ENCODE data around the gene MAMDC2.

Gene MAMDC2

DNA sequence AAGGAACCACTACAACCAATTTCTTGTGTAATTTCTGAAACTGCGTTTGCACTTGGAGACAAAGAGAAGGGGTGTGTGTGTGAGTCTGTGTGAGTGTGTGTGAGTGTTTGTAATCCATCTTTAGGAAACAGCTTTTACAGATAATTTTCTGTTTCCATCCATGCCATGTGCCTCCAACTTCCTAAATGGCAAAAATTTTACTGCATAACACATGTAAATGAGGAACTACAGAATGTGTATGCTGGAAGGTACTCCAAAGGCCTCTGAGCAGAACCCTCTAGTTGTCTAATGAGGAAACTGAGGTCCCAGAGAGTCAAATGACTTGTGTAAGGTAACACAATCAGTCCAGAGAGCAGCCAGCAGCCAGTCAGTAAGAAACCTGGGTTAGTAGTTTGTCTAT lies 20.8 kb downstream of the MAMDC2 start:
- Histone ChIP-seq H2AFZ (ENCODE audit: low read length) (no peak overlapping the region), H3K79me2 (ENCODE audit: insufficient read depth, low read length) (no peaks in the 10 kb centered on the region), H3F3A (ENCODE audit: low read depth) (no peaks in the 10 kb centered on the region), H3K9me3 (ENCODE audit: insufficient read depth, low read depth, low read length) (no peaks in the 10 kb centered on the region), H3K9ac (ENCODE audit: low read depth, low read length, poor library complexity, severe bottlenecking) (no peak overlapping the region), H3K4me1 (ENCODE audit: insufficient read depth, low read length, poor library complexity, severe bottlenecking) (no peaks in the 10 kb centered on the region), H3K36me3 (ENCODE audit: insufficient read depth, low read length) (no peaks in the 10 kb centered on the region), H3K9me2 (replicated peaks; ENCODE audit: low read depth, low read length) (no peaks in the 10 kb centered on the region), H3K4me3 (ENCODE audit: low read length, poor library complexity, severe bottlenecking) (no peak overlapping the region), H3K27me3 (ENCODE audit: insufficient read depth, low read length, poor library complexity, severe bottlenecking) (no peaks in the 10 kb centered on the region), H3K4me2 (ENCODE audit: low read depth, low read length, poor library complexity, severe bottlenecking) (no peak overlapping the region), H4K20me1 (ENCODE audit: insufficient read depth, low read length, poor library complexity, severe bottlenecking) (no peaks in the 10 kb centered on the region)
- no peak for TF ChIP-seq EZH2phosphoT487 (IDR thresholded peaks at IDR 0.05; ENCODE audit: borderline replicate concordance)
- TF ChIP-seq, protein P1, sequence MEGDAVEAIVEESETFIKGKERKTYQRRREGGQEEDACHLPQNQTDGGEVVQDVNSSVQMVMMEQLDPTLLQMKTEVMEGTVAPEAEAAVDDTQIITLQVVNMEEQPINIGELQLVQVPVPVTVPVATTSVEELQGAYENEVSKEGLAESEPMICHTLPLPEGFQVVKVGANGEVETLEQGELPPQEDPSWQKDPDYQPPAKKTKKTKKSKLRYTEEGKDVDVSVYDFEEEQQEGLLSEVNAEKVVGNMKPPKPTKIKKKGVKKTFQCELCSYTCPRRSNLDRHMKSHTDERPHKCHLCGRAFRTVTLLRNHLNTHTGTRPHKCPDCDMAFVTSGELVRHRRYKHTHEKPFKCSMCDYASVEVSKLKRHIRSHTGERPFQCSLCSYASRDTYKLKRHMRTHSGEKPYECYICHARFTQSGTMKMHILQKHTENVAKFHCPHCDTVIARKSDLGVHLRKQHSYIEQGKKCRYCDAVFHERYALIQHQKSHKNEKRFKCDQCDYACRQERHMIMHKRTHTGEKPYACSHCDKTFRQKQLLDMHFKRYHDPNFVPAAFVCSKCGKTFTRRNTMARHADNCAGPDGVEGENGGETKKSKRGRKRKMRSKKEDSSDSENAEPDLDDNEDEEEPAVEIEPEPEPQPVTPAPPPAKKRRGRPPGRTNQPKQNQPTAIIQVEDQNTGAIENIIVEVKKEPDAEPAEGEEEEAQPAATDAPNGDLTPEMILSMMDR (conservative IDR thresholded peaks at IDR 0.05; ENCODE audit: low read length), result no peak

DNA sequence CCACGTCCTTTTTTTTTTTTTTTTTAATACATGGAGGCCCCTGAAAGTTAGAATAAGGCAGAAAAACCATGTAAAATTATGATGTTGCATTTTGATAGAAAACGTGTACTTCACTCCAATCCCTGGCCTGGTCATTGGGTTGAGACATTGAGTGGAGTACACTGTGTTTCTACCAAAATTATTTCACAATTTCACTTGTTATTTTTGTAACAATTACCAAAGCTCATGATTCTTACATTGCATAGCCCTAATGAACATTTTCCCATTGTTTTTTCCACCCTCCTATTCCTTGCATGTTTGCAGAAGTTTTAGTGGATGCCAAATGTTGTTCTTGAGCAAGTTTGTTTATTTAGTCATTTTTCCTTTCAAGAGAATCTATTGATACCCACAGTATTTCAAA lies 21.9 kb downstream of the MAMDC2 start:
- Histone ChIP-seq H3K4me1 (ENCODE audit: insufficient read depth, low read length, poor library complexity, severe bottlenecking) (no peaks in the 10 kb centered on the region), H3K4me3 (ENCODE audit: low read length, poor library complexity, severe bottlenecking) (no peak overlapping the region), H3K9ac (ENCODE audit: low read depth, low read length, poor library complexity, severe bottlenecking) (no peak overlapping the region), H3F3A (ENCODE audit: low read depth) (no peaks in the 10 kb centered on the region), H4K20me1 (ENCODE audit: insufficient read depth, low read length, poor library complexity, severe bottlenecking) (no peaks in the 10 kb centered on the region), H3K27me3 (ENCODE audit: insufficient read depth, low read length, poor library complexity, severe bottlenecking) (no peaks in the 10 kb centered on the region), H3K9me3 (ENCODE audit: insufficient read depth, low read depth, low read length) (no peaks in the 10 kb centered on the region), H3K79me2 (ENCODE audit: insufficient read depth, low read length) (no peaks in the 10 kb centered on the region), H3K4me2 (ENCODE audit: low read depth, low read length, poor library complexity, severe bottlenecking) (no peak overlapping the region), H3K36me3 (ENCODE audit: insufficient read depth, low read length) (no peaks in the 10 kb centered on the region), H3K9me2 (replicated peaks; ENCODE audit: low read depth, low read length) (no peaks in the 10 kb centered on the region), H2AFZ (ENCODE audit: low read length) (no peak overlapping the region)
- TF ChIP-seq EZH2phosphoT487 (IDR thresholded peaks at IDR 0.05; ENCODE audit: borderline replicate concordance), result no peak

DNA sequence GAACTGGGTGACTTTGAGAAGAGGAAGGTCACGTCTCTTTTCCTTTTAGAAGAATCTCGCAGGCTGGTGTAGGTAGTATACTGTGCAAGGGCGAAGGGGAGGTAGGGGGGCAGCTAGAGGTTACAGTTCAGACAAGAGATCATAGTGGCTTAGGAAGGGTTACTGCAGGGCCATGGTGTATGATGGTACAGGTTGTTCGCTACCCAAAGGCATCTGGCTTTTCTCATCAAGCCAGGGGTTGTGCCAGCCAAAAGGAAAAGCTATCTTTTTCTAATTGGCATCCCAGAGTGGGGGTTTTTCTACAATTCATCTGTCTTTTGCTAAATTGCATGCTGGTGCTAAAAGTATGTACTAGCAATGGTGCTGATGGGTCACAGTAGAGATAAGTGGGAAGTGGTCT lies 22.8 kb downstream of the MAMDC2 start:
- no peaks in the 10 kb centered on the region for H3K27me3 ChIP-seq (ENCODE audit: insufficient read depth, low read length, poor library complexity, severe bottlenecking)
- TF ChIP-seq, protein P1 (conservative IDR thresholded peaks at IDR 0.05; ENCODE audit: low read length), result no peak
- TF ChIP-seq EZH2phosphoT487 (IDR thresholded peaks at IDR 0.05; ENCODE audit: borderline replicate concordance), result no peak
- H3K4me2 ChIP-seq (ENCODE audit: low read depth, low read length, poor library complexity, severe bottlenecking), result no peak overlapping the region

DNA sequence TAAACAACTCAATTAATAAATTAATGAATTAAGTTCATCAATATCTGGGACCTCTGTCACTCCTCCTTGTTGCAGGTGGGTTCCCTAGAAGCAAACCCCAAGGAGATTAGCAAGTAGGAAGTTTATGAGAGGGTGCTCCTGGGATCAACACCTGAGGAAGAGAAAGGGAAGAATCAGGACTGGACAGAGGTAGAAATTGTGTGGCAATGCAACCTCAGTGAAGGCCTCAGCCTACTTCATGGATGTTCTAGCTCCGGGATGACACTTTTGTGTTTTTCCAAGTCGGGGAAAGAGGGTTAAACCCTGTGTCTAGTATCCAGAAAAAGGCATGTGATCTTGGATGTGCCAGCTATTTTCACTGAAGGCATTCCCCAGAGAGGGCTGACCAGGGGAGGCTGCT lies 23.2 kb downstream of the MAMDC2 start:
- no peak overlapping the region for H2AFZ ChIP-seq (ENCODE audit: low read length)
- no peak overlapping the region for H3K4me2 ChIP-seq (ENCODE audit: low read depth, low read length, poor library complexity, severe bottlenecking)
- no peak overlapping the region for H3K4me3 ChIP-seq (ENCODE audit: low read length, poor library complexity, severe bottlenecking)
- H3K9me3 ChIP-seq (ENCODE audit: insufficient read depth, low read depth, low read length), result no peaks in the 10 kb centered on the region
- no peaks in the 10 kb centered on the region for H3K9me2 ChIP-seq (replicated peaks; ENCODE audit: low read depth, low read length)
- no peaks in the 10 kb centered on the region for H3F3A ChIP-seq (ENCODE audit: low read depth)
- no peaks in the 10 kb centered on the region for H3K79me2 ChIP-seq (ENCODE audit: insufficient read depth, low read length)
- no peaks in the 10 kb centered on the region for H3K27me3 ChIP-seq (ENCODE audit: insufficient read depth, low read length, poor library complexity, severe bottlenecking)
- no peak overlapping the region for H3K9ac ChIP-seq (ENCODE audit: low read depth, low read length, poor library complexity, severe bottlenecking)
- TF ChIP-seq, protein P1 (conservative IDR thresholded peaks at IDR 0.05; ENCODE audit: low read length), result no peak
- no peak for TF ChIP-seq EZH2phosphoT487 (IDR thresholded peaks at IDR 0.05; ENCODE audit: borderline replicate concordance)
- no peaks in the 10 kb centered on the region for H3K36me3 ChIP-seq (ENCODE audit: insufficient read depth, low read length)
- no peaks in the 10 kb centered on the region for H3K4me1 ChIP-seq (ENCODE audit: insufficient read depth, low read length, poor library complexity, severe bottlenecking)
- no peaks in the 10 kb centered on the region for H4K20me1 ChIP-seq (ENCODE audit: insufficient read depth, low read length, poor library complexity, severe bottlenecking)

More for the DNA sequence above, 22.8 kb downstream of the MAMDC2 start:
- Histone ChIP-seq H3K36me3 (ENCODE audit: insufficient read depth, low read length) (no peaks in the 10 kb centered on the region), H3K79me2 (ENCODE audit: insufficient read depth, low read length) (no peaks in the 10 kb centered on the region), H3F3A (ENCODE audit: low read depth) (no peaks in the 10 kb centered on the region), H3K4me3 (ENCODE audit: low read length, poor library complexity, severe bottlenecking) (no peak overlapping the region), H3K9ac (ENCODE audit: low read depth, low read length, poor library complexity, severe bottlenecking) (no peak overlapping the region), H3K9me3 (ENCODE audit: insufficient read depth, low read depth, low read length) (no peaks in the 10 kb centered on the region), H2AFZ (ENCODE audit: low read length) (no peak overlapping the region), H4K20me1 (ENCODE audit: insufficient read depth, low read length, poor library complexity, severe bottlenecking) (no peaks in the 10 kb centered on the region), H3K4me1 (ENCODE audit: insufficient read depth, low read length, poor library complexity, severe bottlenecking) (no peaks in the 10 kb centered on the region), H3K9me2 (replicated peaks; ENCODE audit: low read depth, low read length) (no peaks in the 10 kb centered on the region)
